ENCODE measurements around the gene GADD45A. TPM values are rescaled to one million over a fixed set of nuclear protein-coding genes. Genes with fewer than 3 reads are reported as not detected.

Gene GADD45A
- total RNA-seq, 4 donors from 2014 or later: 80.4 to 188 (median 142) TPM

GRCh38 chr1:67732750-67733151, 47.8 kb downstream of the GADD45A start:
- Histone ChIP-seq H3K9me3 (no peaks in the 10 kb centered on the region), H3K36me3 (no peaks in the 10 kb centered on the region), H3K27me3 (no peaks in the 10 kb centered on the region), H3K4me3 (no peak overlapping the region), H3K4me1 (peaks cover 25% of the 10 kb centered on the region in 2 donors), H3K27ac (no peak overlapping the region)
- no peak for TF ChIP-seq POLR2A (IDR thresholded peaks at IDR 0.05)
- TF ChIP-seq, protein P1, sequence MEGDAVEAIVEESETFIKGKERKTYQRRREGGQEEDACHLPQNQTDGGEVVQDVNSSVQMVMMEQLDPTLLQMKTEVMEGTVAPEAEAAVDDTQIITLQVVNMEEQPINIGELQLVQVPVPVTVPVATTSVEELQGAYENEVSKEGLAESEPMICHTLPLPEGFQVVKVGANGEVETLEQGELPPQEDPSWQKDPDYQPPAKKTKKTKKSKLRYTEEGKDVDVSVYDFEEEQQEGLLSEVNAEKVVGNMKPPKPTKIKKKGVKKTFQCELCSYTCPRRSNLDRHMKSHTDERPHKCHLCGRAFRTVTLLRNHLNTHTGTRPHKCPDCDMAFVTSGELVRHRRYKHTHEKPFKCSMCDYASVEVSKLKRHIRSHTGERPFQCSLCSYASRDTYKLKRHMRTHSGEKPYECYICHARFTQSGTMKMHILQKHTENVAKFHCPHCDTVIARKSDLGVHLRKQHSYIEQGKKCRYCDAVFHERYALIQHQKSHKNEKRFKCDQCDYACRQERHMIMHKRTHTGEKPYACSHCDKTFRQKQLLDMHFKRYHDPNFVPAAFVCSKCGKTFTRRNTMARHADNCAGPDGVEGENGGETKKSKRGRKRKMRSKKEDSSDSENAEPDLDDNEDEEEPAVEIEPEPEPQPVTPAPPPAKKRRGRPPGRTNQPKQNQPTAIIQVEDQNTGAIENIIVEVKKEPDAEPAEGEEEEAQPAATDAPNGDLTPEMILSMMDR (IDR thresholded peaks at IDR 0.05 in 4 of 5, conservative IDR thresholded peaks at IDR 0.05 in 1 of 5): no peak
- ATAC-seq: no peak
- in situ Hi-C loops (cut with MboI; ENCODE audit: low sequenced_read_pairs in 4 of 4) (no loop called here), intact Hi-C loops (cut with DNase I; ENCODE audit: low total_unique reads) (no loop called here)
- DNase-seq: no peak

GRCh38 chr1:67733681-67734322, 48.8 kb downstream of the GADD45A start:
- Histone ChIP-seq H3K4me1 (peaks cover 25% of the 10 kb centered on the region in 2 donors), H3K9me3 (no peaks in the 10 kb centered on the region), H3K27ac (peak overlapping the region in 1 of 4 donors; percentile 19), H3K36me3 (no peaks in the 10 kb centered on the region), H3K27me3 (no peaks in the 10 kb centered on the region), H3K4me3 (no peak overlapping the region)
- ATAC-seq (no peak), DNase-seq (no peak)
- in situ Hi-C loops (cut with MboI; ENCODE audit: low sequenced_read_pairs in 4 of 4): no loop called here
- no peak for TF ChIP-seq POLR2A (IDR thresholded peaks at IDR 0.05)
- TF ChIP-seq, protein P1 (IDR thresholded peaks at IDR 0.05 in 4 of 5, conservative IDR thresholded peaks at IDR 0.05 in 1 of 5): no peak
- intact Hi-C loops (cut with DNase I; ENCODE audit: low total_unique reads): no loop called here

DNA sequence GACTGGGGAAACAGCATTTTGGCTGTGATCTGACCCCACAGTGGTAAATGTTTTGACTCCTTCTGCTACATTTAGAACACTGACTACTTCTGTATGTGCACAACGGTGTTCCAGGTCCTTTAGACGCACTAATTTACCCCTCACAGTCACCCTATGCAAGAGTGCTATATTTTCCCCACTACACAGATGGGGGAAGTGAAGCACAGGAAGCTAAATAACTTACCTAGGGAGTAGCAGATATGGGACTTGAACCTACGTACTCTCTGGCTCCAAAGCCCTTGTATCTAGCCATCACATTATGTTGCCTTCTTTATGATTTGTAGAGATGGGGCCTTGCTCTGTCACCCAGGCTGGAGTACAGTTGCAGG, 49.3 kb downstream of the GADD45A start:
- ATAC-seq: no peak
- H3K9me3 ChIP-seq: no peaks in the 10 kb centered on the region
- H3K4me3 ChIP-seq: no peak overlapping the region
- DNase-seq: no peak
- no peaks in the 10 kb centered on the region for H3K27me3 ChIP-seq
- no peaks in the 10 kb centered on the region for H3K36me3 ChIP-seq
- intact Hi-C loops (cut with DNase I; ENCODE audit: low total_unique reads) (no loop called here), in situ Hi-C loops (cut with MboI; ENCODE audit: low sequenced_read_pairs in 4 of 4) (no loop called here)
- no peak for TF ChIP-seq POLR2A (IDR thresholded peaks at IDR 0.05)
- TF ChIP-seq, protein P1 (IDR thresholded peaks at IDR 0.05 in 4 of 5, conservative IDR thresholded peaks at IDR 0.05 in 1 of 5): no peak
- H3K27ac ChIP-seq: peak overlapping the region in 1 of 4 donors; percentile 19
- H3K4me1 ChIP-seq: peaks cover 25% of the 10 kb centered on the region in 2 donors

DNA sequence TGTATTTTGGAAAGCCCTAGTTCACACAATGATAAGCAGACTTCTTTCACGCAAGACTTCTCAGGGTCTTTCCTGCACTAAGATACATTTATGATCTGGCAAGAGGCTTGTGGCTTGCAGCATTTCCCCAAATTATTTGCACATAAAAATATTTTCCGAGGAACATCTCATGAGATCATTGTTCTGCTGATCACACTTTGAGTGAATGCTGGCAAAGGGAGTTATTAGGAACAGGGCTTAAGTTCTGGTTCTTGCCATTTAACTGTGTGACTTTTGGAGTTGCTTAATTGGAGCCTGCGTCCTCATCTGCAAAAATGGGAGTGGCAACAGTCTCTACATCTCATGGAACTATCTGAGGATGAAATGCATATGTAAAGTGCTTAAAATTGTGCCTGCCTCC, 50.2 kb downstream of the GADD45A start:
- intact Hi-C loops (cut with DNase I; ENCODE audit: low total_unique reads): no loop called here
- no peak for DNase-seq
- Histone ChIP-seq H3K27ac (peak overlapping the region in 3 of 4 donors; percentile 50 to 64 (median 60)), H3K27me3 (no peaks in the 10 kb centered on the region), H3K4me3 (no peak overlapping the region), H3K4me1 (peaks cover 25% of the 10 kb centered on the region in 2 donors), H3K9me3 (no peaks in the 10 kb centered on the region), H3K36me3 (no peaks in the 10 kb centered on the region)
- in situ Hi-C loops (cut with MboI; ENCODE audit: low sequenced_read_pairs in 4 of 4): no loop called here
- no peak for TF ChIP-seq POLR2A (IDR thresholded peaks at IDR 0.05)
- TF ChIP-seq, protein P1 (IDR thresholded peaks at IDR 0.05 in 4 of 5, conservative IDR thresholded peaks at IDR 0.05 in 1 of 5): no peak
- ATAC-seq: no peak
